Trophoblast cell (in vitro differentiated cells and primary cell): ENCODE data around the gene PRCC.
A peak's percentile ranks its signal among the peaks of the same experiment; 100 is the strongest.

Experiments
- DNase-seq, 2 donors: peaks; one replicate each; pipeline ENCODE4 v3.0.0-alpha.2; 2016
- H2AFZ ChIP-seq: 2 replicates; pipeline ENCODE4 v1.6.1; 2013; ENCODE audit warnings: low read length, moderate library complexity, mild to moderate bottlenecking; ENCODE audit not compliant: insufficient read depth, poor library complexity
- H2AK5ac ChIP-seq: 2 replicates; pipeline ENCODE4 v1.6.1; 2013; ENCODE audit warnings: mild to moderate bottlenecking, low read length
- H2BK120ac ChIP-seq: 2 replicates; pipeline ENCODE4 v1.6.1; 2013; ENCODE audit warnings: low read length, mild to moderate bottlenecking, moderate library complexity; ENCODE audit not compliant: insufficient read depth, poor library complexity
- H2BK12ac ChIP-seq: 2 replicates; pipeline ENCODE4 v1.6.1; 2013; ENCODE audit warnings: mild to moderate bottlenecking, low read length, moderate library complexity
- H2BK5ac ChIP-seq: 2 replicates; pipeline ENCODE4 v1.6.1; 2013; ENCODE audit warnings: low read length, low read depth, moderate library complexity, mild to moderate bottlenecking; ENCODE audit not compliant: poor library complexity
- H3K14ac ChIP-seq: 2 replicates; pipeline ENCODE4 v1.6.1; 2013; ENCODE audit warnings: mild to moderate bottlenecking, low read length
- H3K18ac ChIP-seq: 2 replicates; pipeline ENCODE4 v1.6.1; 2013; ENCODE audit warnings: mild to moderate bottlenecking, low read length
- H3K23ac ChIP-seq: 2 replicates; pipeline ENCODE4 v1.6.1; 2013; ENCODE audit warnings: low read length
- H3K27ac ChIP-seq: 2 replicates; pipeline ENCODE4 v1.5.1; 2013; ENCODE audit warnings: low read depth, mild to moderate bottlenecking, inconsistent platforms, low read length, moderate library complexity
- H3K27me3 ChIP-seq: 2 replicates; pipeline ENCODE4 v1.6.1; 2013; ENCODE audit warnings: inconsistent platforms, mild to moderate bottlenecking, low read length, moderate library complexity; ENCODE audit not compliant: insufficient read depth
- H3K36me3 ChIP-seq, 2 experiments: 1 replicate in 1 of 2; 2 replicates in 1 of 2; pipeline ENCODE4 v1.6.1; 2013; ENCODE audit warnings: low read length in 2 of 2, mild to moderate bottlenecking in 2 of 2, moderate library complexity in 1 of 2; ENCODE audit not compliant: insufficient read depth in 2 of 2, control insufficient read depth in 1 of 2
- H3K4ac ChIP-seq: 2 replicates; pipeline ENCODE4 v1.6.1; 2013; ENCODE audit warnings: low read depth, mild to moderate bottlenecking, low read length, moderate library complexity
- H3K4me1 ChIP-seq, 2 experiments: 1 replicate in 1 of 2; 2 replicates in 1 of 2; pipeline ENCODE4 v1.6.1; 2013; ENCODE audit warnings: low read length in 2 of 2, mild to moderate bottlenecking in 2 of 2, moderate library complexity in 1 of 2; ENCODE audit not compliant: insufficient read depth in 2 of 2, control insufficient read depth in 1 of 2
- H3K4me2 ChIP-seq: 2 replicates; pipeline ENCODE4 v1.6.1; 2013; ENCODE audit warnings: inconsistent platforms, mild to moderate bottlenecking, low read length, moderate library complexity
- H3K4me3 ChIP-seq: 2 replicates; pipeline ENCODE4 v1.5.1; 2013; ENCODE audit warnings: mild to moderate bottlenecking, low read depth, low read length, inconsistent platforms
- H3K79me1 ChIP-seq: one replicate; pipeline ENCODE4 v1.6.1; 2013; ENCODE audit warnings: low read length
- H3K79me2 ChIP-seq: 2 replicates; pipeline ENCODE4 v1.6.1; 2013; ENCODE audit warnings: low read length, mild to moderate bottlenecking; ENCODE audit not compliant: control insufficient read depth, insufficient read depth, poor library complexity
- H3K9ac ChIP-seq: 2 replicates; pipeline ENCODE4 v1.6.1; 2013; ENCODE audit warnings: mild to moderate bottlenecking, low read length
- H3K9me3 ChIP-seq: 2 replicates; pipeline ENCODE4 v1.6.1; 2013; ENCODE audit warnings: low read depth, mild to moderate bottlenecking, control low read depth, inconsistent platforms, low read length; ENCODE audit not compliant: insufficient read depth
- H4K12ac ChIP-seq: 2 replicates; pipeline ENCODE4 v1.6.1; 2013; ENCODE audit warnings: low read depth, mild to moderate bottlenecking, low read length, moderate library complexity
- H4K8ac ChIP-seq: 2 replicates; pipeline ENCODE4 v1.6.1; 2013; ENCODE audit warnings: low read depth, mild to moderate bottlenecking, low read length, moderate library complexity
- H4K91ac ChIP-seq: one replicate; pipeline ENCODE4 v1.6.1; 2013; ENCODE audit warnings: low read depth, mild to moderate bottlenecking, low read length, moderate library complexity
- WGBS: extraction: QIAGEN DNeasy Blood & Tissue Kit; methylation state at CpG from one replicate; pipeline ENCODE4 v1.1.7; 2013; ENCODE audit warnings: missing lambda C conversion rate; ENCODE audit not compliant: insufficient read length, insufficient coverage; ENCODE audit errors: extremely low coverage; 5-methylcytosine and 5-hydroxymethylcytosine counted together

The PRCC gene

DNA sequence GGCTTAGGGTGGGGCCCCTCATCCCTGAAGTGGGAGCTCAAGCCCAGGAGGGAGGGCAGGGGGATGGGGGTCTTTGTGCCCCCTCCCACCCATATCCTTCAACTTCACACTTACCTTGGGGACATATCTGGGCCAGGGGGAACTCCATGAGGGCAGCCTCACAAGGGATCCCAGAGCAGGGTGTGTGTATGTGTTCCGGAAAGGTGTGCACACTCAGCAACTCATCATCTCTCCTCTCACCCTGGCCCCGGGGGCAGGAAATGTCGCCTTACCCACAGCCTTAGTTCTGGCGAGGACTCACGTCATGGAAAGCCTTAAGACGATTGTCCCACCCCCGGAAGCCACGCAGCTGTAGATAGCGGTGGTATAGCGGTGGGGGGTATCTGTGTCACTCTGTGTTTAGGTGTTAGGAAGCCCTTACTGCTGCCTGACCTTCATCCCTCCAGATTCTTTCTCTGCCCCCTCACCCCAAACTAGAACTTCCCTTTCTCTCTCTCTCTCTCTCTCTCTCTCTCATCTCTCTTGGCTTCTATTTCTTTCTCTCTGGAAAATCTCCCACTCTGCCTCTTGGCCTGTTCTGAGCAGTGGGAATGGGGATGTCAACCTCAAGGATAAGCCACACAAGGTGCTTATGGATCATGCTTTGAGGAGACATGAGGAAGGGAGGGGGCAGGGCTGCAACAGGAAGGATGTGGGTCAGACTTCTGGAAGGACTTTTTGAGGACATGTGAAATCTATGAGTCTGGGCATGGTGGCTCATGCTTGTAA lies 49.4 kb downstream of the PRCC start, which contains the start of gene SH2D2A:
Gene SH2D2A (minus strand): TSS at position 288 of the 768 bp plus-strand sequence. CDS start 140 bp downstream, at position 148.
- Histone ChIP-seq H3K18ac (no peak within 1 kb of the TSS), H2AFZ (no peak within 1 kb of the TSS), H4K91ac (no peak within 1 kb of the TSS), H3K27me3 (peaks cover 2% of the 10 kb centered on the region), H3K4me3 (no peak within 1 kb of the TSS), H2AK5ac (no peak within 1 kb of the TSS), H3K27ac (no peak within 1 kb of the TSS), H3K36me3 (no peaks in the 10 kb centered on the region), H4K8ac (no peak within 1 kb of the TSS), H3K79me1 (no peaks in the 10 kb centered on the region), H2BK120ac (no peak within 1 kb of the TSS), H3K4me1 (peaks cover 9 to 11% of the 10 kb centered on the region in 2 experiments), H3K79me2 (no peaks in the 10 kb centered on the region), H3K9me3 (peaks cover 4% of the 10 kb centered on the region), H3K23ac (no peak within 1 kb of the TSS), H3K14ac (no peak within 1 kb of the TSS), H2BK5ac (no peak within 1 kb of the TSS), H3K9ac (no peak within 1 kb of the TSS), H4K12ac (no peak within 1 kb of the TSS), H3K4ac (no peak within 1 kb of the TSS), H2BK12ac (no peak within 1 kb of the TSS), H3K4me2 (no peak within 1 kb of the TSS)
- WGBS = no CpG with 5 or more reads among the region's 10 CpGs
- peak; percentile 8 to 21 for DNase-seq

DNA sequence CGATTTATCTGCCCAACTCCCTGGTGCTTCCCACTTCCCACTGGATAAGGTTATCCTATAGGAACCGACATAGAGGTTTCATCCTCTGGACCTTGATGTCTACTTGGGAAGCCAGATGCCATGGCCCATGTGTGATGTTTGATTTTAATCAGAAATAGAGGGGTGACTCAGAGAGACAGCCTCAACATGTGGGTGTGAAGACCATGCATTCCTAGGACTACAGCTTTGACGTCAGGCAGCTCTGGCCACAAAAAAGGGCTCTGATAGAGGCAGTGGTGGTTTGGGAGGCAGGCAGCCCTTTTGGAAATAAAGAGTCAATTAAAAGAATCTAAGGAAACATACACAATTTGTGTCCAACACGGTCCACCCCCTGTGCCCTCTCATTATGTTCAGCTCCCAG lies 54.5 kb downstream of the PRCC start:
- H2BK12ac ChIP-seq = no peak overlapping the region
- no peaks in the 10 kb centered on the region for H3K79me2 ChIP-seq
- no peak overlapping the region for H2BK120ac ChIP-seq
- no peak overlapping the region for H3K23ac ChIP-seq
- H3K14ac ChIP-seq = no peak overlapping the region
- no peaks in the 10 kb centered on the region for H3K79me1 ChIP-seq
- no peak overlapping the region for H4K12ac ChIP-seq
- no peak overlapping the region for H3K9ac ChIP-seq
- H2AFZ ChIP-seq = no peak overlapping the region
- no peak overlapping the region for H3K4ac ChIP-seq
- DNase-seq = no peak
- H2BK5ac ChIP-seq = no peak overlapping the region
- no peak overlapping the region for H3K4me3 ChIP-seq
- no peaks in the 10 kb centered on the region for H3K9me3 ChIP-seq
- no peak overlapping the region for H3K4me2 ChIP-seq
- H3K36me3 ChIP-seq = no peaks in the 10 kb centered on the region
- no peak overlapping the region for H4K8ac ChIP-seq
- H3K4me1 ChIP-seq = no peaks in the 10 kb centered on the region
- no peak overlapping the region for H3K27ac ChIP-seq
- no peaks in the 10 kb centered on the region for H3K27me3 ChIP-seq
- no CpG with 5 or more reads among the region's 4 CpGs for WGBS
- H4K91ac ChIP-seq = no peak overlapping the region
- H3K18ac ChIP-seq = no peak overlapping the region
- H2AK5ac ChIP-seq = no peak overlapping the region

DNA sequence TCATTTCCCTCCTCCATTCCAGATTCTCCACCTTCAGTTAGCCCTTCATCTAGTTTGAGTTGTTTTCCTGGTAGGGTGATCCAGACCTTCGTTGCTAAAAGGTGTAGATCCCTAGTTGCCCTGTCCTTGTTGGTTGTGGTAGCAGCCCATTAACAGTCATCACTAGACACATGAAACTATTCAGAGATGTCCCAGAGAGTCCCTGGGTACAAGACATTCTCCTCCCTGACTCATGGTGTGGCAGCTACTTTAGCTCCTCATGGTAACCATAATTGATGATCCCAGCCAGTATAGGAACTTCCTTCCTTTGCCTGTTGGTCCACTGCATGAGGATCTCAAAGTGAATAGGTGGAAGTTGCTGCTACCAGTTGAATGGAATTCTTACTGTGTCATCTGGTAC lies 55.3 kb downstream of the PRCC start:
- Histone ChIP-seq H4K91ac (no peak overlapping the region), H3K4me2 (no peak overlapping the region), H2BK12ac (no peak overlapping the region), H3K27ac (no peak overlapping the region), H3K14ac (no peak overlapping the region), H4K12ac (no peak overlapping the region), H4K8ac (no peak overlapping the region), H3K4me1 (no peaks in the 10 kb centered on the region), H3K4ac (no peak overlapping the region), H3K9ac (no peak overlapping the region), H3K36me3 (no peaks in the 10 kb centered on the region), H3K79me1 (no peaks in the 10 kb centered on the region), H2BK120ac (no peak overlapping the region), H3K18ac (no peak overlapping the region), H3K4me3 (no peak overlapping the region), H3K23ac (no peak overlapping the region), H3K27me3 (no peaks in the 10 kb centered on the region), H3K9me3 (no peaks in the 10 kb centered on the region), H2AK5ac (no peak overlapping the region), H2BK5ac (no peak overlapping the region), H3K79me2 (no peaks in the 10 kb centered on the region), H2AFZ (no peak overlapping the region)
- WGBS = no CpG with 5 or more reads among the region's 1 CpG
- no peak for DNase-seq

DNA sequence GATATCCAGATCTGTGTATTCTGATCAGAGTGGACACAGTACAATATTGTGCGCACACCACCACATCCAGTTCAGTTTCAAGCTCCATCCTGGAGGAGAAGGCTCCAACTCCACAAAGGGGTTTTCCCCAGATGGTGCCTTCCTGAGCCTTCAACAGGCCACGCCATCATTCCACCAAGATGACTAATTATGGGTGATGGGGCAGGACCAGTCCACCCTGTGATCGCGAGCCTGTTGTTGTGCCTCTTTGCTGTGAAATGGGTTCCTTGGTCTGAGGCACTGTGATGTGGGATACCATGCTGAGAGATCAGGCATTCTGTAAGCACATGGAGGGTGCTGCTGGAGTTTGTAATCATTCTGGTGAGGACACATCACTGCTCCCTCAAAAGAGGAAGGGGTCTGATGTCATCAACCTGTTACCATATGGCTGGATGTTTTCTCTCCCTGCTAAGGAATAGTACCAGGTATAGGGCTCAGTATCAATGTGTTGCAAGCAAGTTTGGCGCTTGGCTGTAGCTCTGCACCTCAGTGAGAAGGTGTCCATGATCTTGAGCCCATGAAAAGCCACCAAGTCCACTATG lies 56.0 kb downstream of the PRCC start:
- H3K4me1 ChIP-seq = no peaks in the 10 kb centered on the region
- no peak overlapping the region for H3K18ac ChIP-seq
- H2BK12ac ChIP-seq = no peak overlapping the region
- H3K4me3 ChIP-seq = no peak overlapping the region
- H2AK5ac ChIP-seq = no peak overlapping the region
- no peak overlapping the region for H3K9ac ChIP-seq
- H3K14ac ChIP-seq = no peak overlapping the region
- no peak overlapping the region for H4K12ac ChIP-seq
- H3K79me1 ChIP-seq = no peaks in the 10 kb centered on the region
- DNase-seq = peak in 1 of 2 donors; percentile 7
- H3K4ac ChIP-seq = no peak overlapping the region
- H2AFZ ChIP-seq = no peak overlapping the region
- no peak overlapping the region for H4K91ac ChIP-seq
- no peak overlapping the region for H4K8ac ChIP-seq
- H2BK120ac ChIP-seq = no peak overlapping the region
- WGBS = no CpG with 5 or more reads among the region's 5 CpGs
- no peaks in the 10 kb centered on the region for H3K79me2 ChIP-seq
- H3K36me3 ChIP-seq = no peaks in the 10 kb centered on the region
- no peak overlapping the region for H3K4me2 ChIP-seq
- H3K23ac ChIP-seq = no peak overlapping the region
- no peaks in the 10 kb centered on the region for H3K9me3 ChIP-seq
- H3K27me3 ChIP-seq = no peaks in the 10 kb centered on the region
- no peak overlapping the region for H3K27ac ChIP-seq
- no peak overlapping the region for H2BK5ac ChIP-seq
